HL-60 (cell line): ENCODE measurements around the gene NCDN.
A peak's percentile ranks its signal among the peaks of the same experiment; 100 is the strongest.

Source experiments
- GABPA ChIP-seq: IDR thresholded peaks from 2 replicates; pipeline ENCODE4 v1.6.1; 2012; ENCODE audit warnings: low read depth
- POLR2AphosphoS5 ChIP-seq: IDR thresholded peaks from 2 replicates; pipeline ENCODE4 v1.6.1; 2012; ENCODE audit warnings: low read depth
- SPI1 ChIP-seq: IDR thresholded peaks from 2 replicates; pipeline ENCODE4 v1.6.1; 2012; ENCODE audit warnings: low read depth, mild to moderate bottlenecking, borderline replicate concordance
- TF ChIP-seq, protein P1 (sequence below): IDR thresholded peaks from one replicate; pipeline ENCODE4 v1.5.1; 2011; ENCODE audit warnings: low read length, control low read depth, inconsistent platforms; ENCODE audit not compliant: insufficient read depth
- TF ChIP-seq, protein P2 (sequence below): IDR thresholded peaks from 2 replicates; pipeline ENCODE4 v1.6.1; 2012; ENCODE audit warnings: low read depth; ENCODE audit not compliant: insufficient replicate concordance

DNA sequence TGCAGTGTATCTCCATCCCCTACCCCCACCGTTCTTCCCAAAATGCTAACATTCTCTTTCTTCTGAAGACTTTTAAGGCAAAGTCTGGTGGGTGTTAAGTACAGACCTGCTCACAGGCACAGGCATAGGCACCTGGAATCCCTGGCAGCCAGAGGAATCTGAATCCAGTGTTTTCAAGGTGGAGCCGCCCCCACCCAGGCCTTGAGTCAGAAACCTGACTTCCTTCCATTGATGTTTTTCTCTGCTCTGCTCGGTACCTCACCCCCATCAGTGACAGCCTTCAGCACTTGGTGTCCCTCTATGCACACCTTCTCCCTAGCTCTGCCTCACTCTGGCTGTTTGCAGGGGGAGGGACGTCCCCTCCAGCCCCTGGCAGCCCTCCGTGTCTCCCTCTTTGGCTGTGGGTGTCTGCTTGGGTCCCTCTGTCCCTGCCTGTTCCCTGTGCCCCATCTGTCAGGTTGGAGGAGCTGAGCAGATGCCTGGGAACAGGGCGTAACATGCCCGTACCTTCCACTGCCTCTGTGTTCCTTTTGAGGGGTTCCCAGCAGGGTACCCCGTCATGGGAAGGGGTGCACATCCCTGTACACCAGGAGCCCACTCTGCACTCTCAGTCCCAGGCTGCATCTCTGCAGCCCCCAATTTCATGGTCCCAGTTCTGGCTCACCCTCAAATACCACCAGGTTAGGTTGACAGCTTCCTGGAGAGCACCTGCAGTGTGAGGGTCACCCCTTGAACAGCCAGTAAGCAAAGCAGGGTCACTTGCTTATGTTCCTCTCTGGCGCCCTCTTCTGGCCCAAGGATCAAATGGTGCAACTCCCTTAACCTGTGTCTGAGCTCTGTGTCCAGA lies 6.7 kb downstream of the NCDN start:
- TF ChIP-seq GABPA (no peak), POLR2AphosphoS5 (peak; percentile 21; the same call in 1 of the 2 replicates), SPI1 (no peak)
- TF ChIP-seq, protein P1, sequence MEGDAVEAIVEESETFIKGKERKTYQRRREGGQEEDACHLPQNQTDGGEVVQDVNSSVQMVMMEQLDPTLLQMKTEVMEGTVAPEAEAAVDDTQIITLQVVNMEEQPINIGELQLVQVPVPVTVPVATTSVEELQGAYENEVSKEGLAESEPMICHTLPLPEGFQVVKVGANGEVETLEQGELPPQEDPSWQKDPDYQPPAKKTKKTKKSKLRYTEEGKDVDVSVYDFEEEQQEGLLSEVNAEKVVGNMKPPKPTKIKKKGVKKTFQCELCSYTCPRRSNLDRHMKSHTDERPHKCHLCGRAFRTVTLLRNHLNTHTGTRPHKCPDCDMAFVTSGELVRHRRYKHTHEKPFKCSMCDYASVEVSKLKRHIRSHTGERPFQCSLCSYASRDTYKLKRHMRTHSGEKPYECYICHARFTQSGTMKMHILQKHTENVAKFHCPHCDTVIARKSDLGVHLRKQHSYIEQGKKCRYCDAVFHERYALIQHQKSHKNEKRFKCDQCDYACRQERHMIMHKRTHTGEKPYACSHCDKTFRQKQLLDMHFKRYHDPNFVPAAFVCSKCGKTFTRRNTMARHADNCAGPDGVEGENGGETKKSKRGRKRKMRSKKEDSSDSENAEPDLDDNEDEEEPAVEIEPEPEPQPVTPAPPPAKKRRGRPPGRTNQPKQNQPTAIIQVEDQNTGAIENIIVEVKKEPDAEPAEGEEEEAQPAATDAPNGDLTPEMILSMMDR, result peak; percentile 85
- TF ChIP-seq, protein P2, sequence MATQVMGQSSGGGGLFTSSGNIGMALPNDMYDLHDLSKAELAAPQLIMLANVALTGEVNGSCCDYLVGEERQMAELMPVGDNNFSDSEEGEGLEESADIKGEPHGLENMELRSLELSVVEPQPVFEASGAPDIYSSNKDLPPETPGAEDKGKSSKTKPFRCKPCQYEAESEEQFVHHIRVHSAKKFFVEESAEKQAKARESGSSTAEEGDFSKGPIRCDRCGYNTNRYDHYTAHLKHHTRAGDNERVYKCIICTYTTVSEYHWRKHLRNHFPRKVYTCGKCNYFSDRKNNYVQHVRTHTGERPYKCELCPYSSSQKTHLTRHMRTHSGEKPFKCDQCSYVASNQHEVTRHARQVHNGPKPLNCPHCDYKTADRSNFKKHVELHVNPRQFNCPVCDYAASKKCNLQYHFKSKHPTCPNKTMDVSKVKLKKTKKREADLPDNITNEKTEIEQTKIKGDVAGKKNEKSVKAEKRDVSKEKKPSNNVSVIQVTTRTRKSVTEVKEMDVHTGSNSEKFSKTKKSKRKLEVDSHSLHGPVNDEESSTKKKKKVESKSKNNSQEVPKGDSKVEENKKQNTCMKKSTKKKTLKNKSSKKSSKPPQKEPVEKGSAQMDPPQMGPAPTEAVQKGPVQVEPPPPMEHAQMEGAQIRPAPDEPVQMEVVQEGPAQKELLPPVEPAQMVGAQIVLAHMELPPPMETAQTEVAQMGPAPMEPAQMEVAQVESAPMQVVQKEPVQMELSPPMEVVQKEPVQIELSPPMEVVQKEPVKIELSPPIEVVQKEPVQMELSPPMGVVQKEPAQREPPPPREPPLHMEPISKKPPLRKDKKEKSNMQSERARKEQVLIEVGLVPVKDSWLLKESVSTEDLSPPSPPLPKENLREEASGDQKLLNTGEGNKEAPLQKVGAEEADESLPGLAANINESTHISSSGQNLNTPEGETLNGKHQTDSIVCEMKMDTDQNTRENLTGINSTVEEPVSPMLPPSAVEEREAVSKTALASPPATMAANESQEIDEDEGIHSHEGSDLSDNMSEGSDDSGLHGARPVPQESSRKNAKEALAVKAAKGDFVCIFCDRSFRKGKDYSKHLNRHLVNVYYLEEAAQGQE, result no peak
